IMR-90 (cell line): ENCODE results near the gene BLOC1S5. TPM values are rescaled to one million over a fixed set of nuclear protein-coding genes. Genes with fewer than 3 reads are reported as not detected.
A peak's percentile ranks its signal among the peaks of the same experiment; 100 is the strongest.

Source experiments
- ATAC-seq: fragments of 200-7000 bp; cut with Tn5 transposase; 2 replicates; pipeline ENCODE4 v1.9.1; 2020; ENCODE audit warnings: low read depth, mild to moderate bottlenecking, moderate library complexity
- BruUV-seq: library from RNA; stranded (reverse); fragments of 400-500 nt; replicated peaks from 2 replicates; lab custom pipeline; 2021; lab: Mats Ljungman, UMichigan
- CTCF ChIA-PET: fragments of 300-600 bp; formaldehyde crosslinking; extraction: SDS; loops from one replicate; lab custom pipeline; 2021; ENCODE audit warnings: antibody characterized with exemption; lab: Yijun Ruan, JAX
- POLR2A ChIA-PET: fragments of 300-600 bp; sonication (Branson Sonifier 250); formaldehyde crosslinking; loops from one replicate; lab custom pipeline; 2022; ENCODE audit warnings: antibody characterized with exemption; ENCODE audit not compliant: unreplicated experiment; lab: Charles Lee
- DNase-seq: peaks from one replicate; pipeline ENCODE4 v3.0.0; 2013
- H2AFZ ChIP-seq: replicated peaks from 2 replicates; pipeline ENCODE3; 2013; ENCODE audit warnings: low read length, mild to moderate bottlenecking; ENCODE audit not compliant: poor library complexity
- H2AK5ac ChIP-seq: 2 replicates; pipeline ENCODE4 v1.6.1; 2013; ENCODE audit warnings: low read depth, low read length, inconsistent platforms
- H2AK9ac ChIP-seq: replicated peaks from 2 replicates; pipeline ENCODE3; 2013; ENCODE audit warnings: mild to moderate bottlenecking, low read depth, low read length, moderate library complexity; ENCODE audit not compliant: poor library complexity
- H2BK120ac ChIP-seq: 2 replicates; pipeline ENCODE4 v1.6.1; 2013; ENCODE audit warnings: low read depth, low read length, inconsistent platforms
- H2BK15ac ChIP-seq: 3 replicates; pipeline ENCODE4 v1.6.1; 2013; ENCODE audit warnings: low read depth, low read length, inconsistent platforms
- H2BK20ac ChIP-seq: 2 replicates; pipeline ENCODE4 v1.6.1; 2013; ENCODE audit warnings: low read depth, mild to moderate bottlenecking, inconsistent platforms, low read length, moderate library complexity
- H2BK5ac ChIP-seq: 2 replicates; pipeline ENCODE4 v1.6.1; 2013; ENCODE audit warnings: mild to moderate bottlenecking, low read depth, low read length, inconsistent platforms; ENCODE audit not compliant: poor library complexity, severe bottlenecking
- H3K14ac ChIP-seq: replicated peaks from 2 replicates; pipeline ENCODE4 v1.6.1; 2013; ENCODE audit warnings: low read depth, low read length, inconsistent platforms
- H3K18ac ChIP-seq: 2 replicates; pipeline ENCODE4 v1.6.1; 2013; ENCODE audit warnings: low read depth, low read length, control low read depth
- H3K23ac ChIP-seq: 2 replicates; pipeline ENCODE4 v1.6.1; 2013; ENCODE audit warnings: low read depth, low read length, inconsistent platforms
- H3K27ac ChIP-seq: 2 replicates; pipeline ENCODE4 v1.5.1; 2013; ENCODE audit warnings: mild to moderate bottlenecking, control low read depth, low read length; ENCODE audit not compliant: insufficient read depth
- H3K27me3 ChIP-seq: 2 replicates; pipeline ENCODE4 v1.6.1; 2013; ENCODE audit warnings: low read length; ENCODE audit not compliant: control insufficient read depth, insufficient read depth
- H3K36me3 ChIP-seq: 2 replicates; pipeline ENCODE4 v1.6.1; 2013; ENCODE audit warnings: low read length, mixed read lengths; ENCODE audit not compliant: control insufficient read depth, insufficient read depth
- H3K4ac ChIP-seq: 2 replicates; pipeline ENCODE4 v1.6.1; 2013; ENCODE audit warnings: low read depth, low read length, inconsistent platforms
- H3K4me1 ChIP-seq: 2 replicates; pipeline ENCODE4 v1.6.1; 2013; ENCODE audit warnings: low read length, mixed read lengths; ENCODE audit not compliant: control insufficient read depth, insufficient read depth
- H3K4me2 ChIP-seq: 2 replicates; pipeline ENCODE4 v1.6.1; 2013; ENCODE audit warnings: low read depth, mild to moderate bottlenecking, control low read depth, low read length, moderate library complexity
- H3K4me3 ChIP-seq: 2 replicates; pipeline ENCODE4 v1.5.1; 2013; ENCODE audit warnings: low read depth, mild to moderate bottlenecking, control low read depth, low read length, moderate library complexity; ENCODE audit not compliant: insufficient read depth
- H3K56ac ChIP-seq: 2 replicates; pipeline ENCODE4 v1.6.1; 2013; ENCODE audit warnings: low read length, inconsistent platforms; ENCODE audit not compliant: insufficient read depth; ENCODE audit errors: extremely low read depth
- H3K79me1 ChIP-seq, 2 experiments: 2 replicates each; pipeline ENCODE4 v1.6.1; 2013; ENCODE audit warnings: low read length in 2 of 2, inconsistent platforms in 1 of 2, low read depth in 1 of 2
- H3K9ac ChIP-seq: 2 replicates; pipeline ENCODE4 v1.6.1; 2013; ENCODE audit warnings: low read depth, low read length, control low read depth
- H3K9me1 ChIP-seq: 2 replicates; pipeline ENCODE4 v1.6.1; 2013; ENCODE audit warnings: low read length, inconsistent platforms; ENCODE audit not compliant: insufficient read depth
- H3K9me3 ChIP-seq: 2 replicates; pipeline ENCODE4 v1.6.1; 2013; ENCODE audit warnings: low read length; ENCODE audit not compliant: control insufficient read depth, insufficient read depth
- H4K20me1 ChIP-seq: 2 replicates; pipeline ENCODE4 v1.6.1; 2013; ENCODE audit warnings: low read length, inconsistent platforms; ENCODE audit not compliant: insufficient read depth
- H4K5ac ChIP-seq: 2 replicates; pipeline ENCODE4 v1.6.1; 2013; ENCODE audit warnings: mild to moderate bottlenecking, low read depth, low read length, control low read depth
- H4K8ac ChIP-seq, 2 experiments: 2 replicates each; pipeline ENCODE4 v1.6.1; 2013; ENCODE audit warnings: low read depth in 2 of 2, low read length in 2 of 2, control low read depth in 1 of 2, inconsistent platforms in 1 of 2
- H4K91ac ChIP-seq: 2 replicates; pipeline ENCODE4 v1.6.1; 2013; ENCODE audit warnings: low read depth, low read length, inconsistent platforms; ENCODE audit not compliant: insufficient read depth
- RCOR1 ChIP-seq: IDR thresholded peaks from 2 replicates; pipeline ENCODE4 v1.6.1; 2012; ENCODE audit warnings: mild to moderate bottlenecking, low read length, improper control_type of control experiment; ENCODE audit not compliant: insufficient replicate concordance
- RFX5 ChIP-seq: IDR thresholded peaks from 2 replicates; pipeline ENCODE4 v1.8.0; 2012; ENCODE audit warnings: low read depth, mild to moderate bottlenecking, low read length, moderate library complexity
- WGBS, 2 experiments: methylation state at CpG; one replicate each; pipeline versions ENCODE4 v1.1.5 to v1.1.7; 2013; ENCODE audit warnings: missing lambda C conversion rate in 2 of 2; ENCODE audit not compliant: insufficient read length in 1 of 2; ENCODE audit errors: extremely low coverage in 2 of 2; 5-methylcytosine and 5-hydroxymethylcytosine counted together
- dilution Hi-C: fragments of 300-500 bp; cut with HindIII; formaldehyde crosslinking; loops from one replicate; pipeline ENCODE4 v1.14.3; 2018; ENCODE audit warnings: low sequenced_read_pairs; ENCODE audit not compliant: unreplicated experiment
- in situ Hi-C: fragments of 300-500 bp; cut with MboI; formaldehyde crosslinking; loops from 3 replicates; pipeline ENCODE4 v1.14.3; 2019; ENCODE audit warnings: low sequenced_read_pairs, inconsistent platforms, mixed read lengths
- intact Hi-C: fragments of 100-400 bp; cut with micrococcal nuclease; formaldehyde crosslinking; loops from 2 replicates; pipeline ENCODE4 v1.10.0; 2022
- polyA plus RNA-seq, 3 experiments: library from polyadenylated mRNA; depleted of rRNA; stranded (reverse); fragments of >200 nt; gene quantifications; 2 replicates each; pipeline ENCODE4 v1.2.3, GENCODE V29; 2012; ENCODE audit warnings: low replicate concordance in 1 of 3
- total RNA-seq: library from RNA; depleted of rRNA; stranded (reverse); fragments of >200 nt; gene quantifications from 2 replicates; pipeline ENCODE4 v1.2.3, GENCODE V29; 2012

BLOC1S5 gene
- total and polyA plus RNA-seq, 2 of the 4 experiments (the other 2 are of a cell fraction), result 4.8 to 17.2 TPM

GRCh38 chr6:8065519-8065911 is 1.3 kb upstream of the BLOC1S5 start:
- no peaks in the 10 kb centered on the region for H3K27me3 ChIP-seq
- BruUV-seq, result no TSS peak
- no peak overlapping the region for H2BK5ac ChIP-seq
- H3K23ac ChIP-seq, result no peak overlapping the region
- H3K4me2 ChIP-seq, result no peak overlapping the region
- intact Hi-C loops, result no loop called here
- H3K18ac ChIP-seq, result no peak overlapping the region
- H3K9me3 ChIP-seq, result no peaks in the 10 kb centered on the region
- in situ Hi-C loops, result loop anchor here (25.0 kb wide), 1 partner anchor 778 kb away; no protein-coding TSS in a partner anchor
- no peaks in the 10 kb centered on the region for H3K36me3 ChIP-seq
- POLR2A ChIA-PET, result no interaction called here
- WGBS, 2 experiments, result 90% methylated on average over 2 of the region's 4 CpGs; no CpG with 5 or more reads in 1 of the 2 experiments
- no peak overlapping the region for H2AK9ac ChIP-seq
- H4K91ac ChIP-seq, result no peak overlapping the region
- H4K20me1 ChIP-seq, result no peaks in the 10 kb centered on the region
- H3K14ac ChIP-seq, result no peak overlapping the region
- H3K79me1 ChIP-seq, result peaks cover 0 to 8% of the 10 kb centered on the region in 2 experiments; a peak in 1 of 4 replicates
- no peak for ATAC-seq
- peak overlapping the region; percentile 37; the same call in 1 of the 2 replicates for H2BK120ac ChIP-seq
- no peak overlapping the region for H3K27ac ChIP-seq
- CTCF ChIA-PET, result no interaction called here
- H2BK20ac ChIP-seq, result no peak overlapping the region
- H2AK5ac ChIP-seq, result peak overlapping the region; percentile 26; the same call in 1 of the 2 replicates
- 0 out of 3 replicates have a peak overlapping the region, but pooled peaks have one; percentile 73 for H2BK15ac ChIP-seq
- H2AFZ ChIP-seq, result peak overlapping the region; percentile 82
- H4K8ac ChIP-seq, result peak overlapping the region; percentile 85 to 98; a peak in 2 of 4 replicates
- H4K5ac ChIP-seq, result peak overlapping the region; percentile 92
- no peak overlapping the region for H3K4ac ChIP-seq
- DNase-seq, result peak; percentile 49
- no peak overlapping the region for H3K4me3 ChIP-seq
- H3K9me1 ChIP-seq, result no peaks in the 10 kb centered on the region; the same call in 1 of the 2 replicates
- peak; percentile 41 for TF ChIP-seq RCOR1
- TF ChIP-seq RFX5, result no peak
- dilution Hi-C loops, result no loop called here
- H3K9ac ChIP-seq, result no peak overlapping the region
- no peaks in the 10 kb centered on the region for H3K4me1 ChIP-seq
- no peak overlapping the region for H3K56ac ChIP-seq
